GOT3 (cell line): Measurements from ENCODE around the gene ZNF768.

Source experiments
- DNase-seq: peaks from one replicate; lab custom pipeline; 2025; ENCODE audit warnings: mixed read lengths; lab: John Stamatoyannopoulos, UW

ZNF768 gene

GRCh38 chr16:30526137-30526822, at the start of gene ZNF768:
Gene ZNF768 (minus strand): TSS chr16:30526566. CDS start chr16:30526413, 153 bp downstream.
- no peak for DNase-seq

GRCh38 chr16:30574678-30575077, 48.3 kb upstream of the ZNF768 start:
- no peak for DNase-seq

GRCh38 chr16:30571445-30572322, 45.3 kb upstream of the ZNF768 start, which contains the start of gene ZNF688:
Gene ZNF688 (minus strand): TSS chr16:30571714. CDS start chr16:30571629, 85 bp downstream.
- DNase-seq: peak; percentile 68

GRCh38 chr16:30570636-30571444, 44.5 kb upstream of the ZNF768 start:
- no peak for DNase-seq

- DNase-seq: no peak
Measured at GRCh38 chr16:30569746-30570635, 43.6 kb upstream of the ZNF768 start.

GRCh38 chr16:30569281-30569680, 42.9 kb upstream of the ZNF768 start:
- DNase-seq: no peak

GRCh38 chr16:30567991-30568638, 41.7 kb upstream of the ZNF768 start:
- DNase-seq: no peak

GRCh38 chr16:30567160-30567990, 41.0 kb upstream of the ZNF768 start:
- no peak for DNase-seq

- no peak for DNase-seq
Measured at GRCh38 chr16:30566531-30566930, 40.2 kb upstream of the ZNF768 start.

GRCh38 chr16:30565984-30566383, 39.6 kb upstream of the ZNF768 start:
- DNase-seq: no peak

GRCh38 chr16:30565526-30565925, 39.2 kb upstream of the ZNF768 start:
- DNase-seq: no peak

- no peak for DNase-seq
Measured at GRCh38 chr16:30562021-30562420, 35.7 kb upstream of the ZNF768 start.

GRCh38 chr16:30561089-30561816, 34.9 kb upstream of the ZNF768 start:
- DNase-seq: no peak

GRCh38 chr16:30559690-30560089, 33.3 kb upstream of the ZNF768 start:
- DNase-seq: no peak

- DNase-seq: no peak
Measured at GRCh38 chr16:30558789-30559377, 32.5 kb upstream of the ZNF768 start.

- peak; percentile 94 for DNase-seq
Measured at GRCh38 chr16:30557957-30558788, 31.8 kb upstream of the ZNF768 start, which contains the start of gene ZNF764. Gene ZNF764 (minus strand): TSS chr16:30558374. CDS start chr16:30558182, 192 bp downstream.

GRCh38 chr16:30557707-30557956, 31.3 kb upstream of the ZNF768 start:
- DNase-seq: no peak

GRCh38 chr16:30556125-30556473, 29.7 kb upstream of the ZNF768 start:
- DNase-seq: no peak
